HS-5 (cell line): Measurements from ENCODE around the gene HIVEP1.
"Not testable (repeated sequence)": the region's sequence is repeated elsewhere in the genome, so short reads cannot be mapped to it uniquely, and the experiment has no call there.

Experiments used
- DNase-seq: peaks from one replicate; pipeline ENCODE4 v3.0.0-alpha.2; 2012; ENCODE audit warnings: low read depth

Gene HIVEP1

DNA sequence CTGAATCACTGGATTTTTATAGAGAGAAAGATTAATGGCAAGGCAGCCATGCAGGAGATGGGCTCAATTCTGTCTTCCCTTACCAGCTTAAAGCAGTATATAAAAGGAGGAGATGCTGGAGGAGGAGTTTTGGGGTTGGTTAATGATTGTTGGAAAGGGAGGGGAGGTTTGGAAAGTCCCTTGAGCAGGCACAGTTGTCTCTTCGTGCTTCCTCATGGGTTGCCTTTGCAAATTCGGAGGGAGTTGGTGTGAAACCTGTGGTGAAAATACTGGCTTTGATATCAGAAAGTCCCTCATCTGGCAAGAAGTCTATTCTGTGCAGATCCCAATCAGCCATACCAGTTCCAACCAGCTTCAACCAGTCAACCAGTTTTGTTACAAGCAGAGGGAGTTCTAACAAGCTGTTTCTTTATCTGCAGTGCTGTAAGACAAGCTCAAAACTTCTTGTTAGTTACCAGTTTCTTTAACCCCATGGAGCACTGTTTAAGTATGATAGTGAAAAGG is 107.0 kb downstream of the HIVEP1 start:
- no peak for DNase-seq

DNA sequence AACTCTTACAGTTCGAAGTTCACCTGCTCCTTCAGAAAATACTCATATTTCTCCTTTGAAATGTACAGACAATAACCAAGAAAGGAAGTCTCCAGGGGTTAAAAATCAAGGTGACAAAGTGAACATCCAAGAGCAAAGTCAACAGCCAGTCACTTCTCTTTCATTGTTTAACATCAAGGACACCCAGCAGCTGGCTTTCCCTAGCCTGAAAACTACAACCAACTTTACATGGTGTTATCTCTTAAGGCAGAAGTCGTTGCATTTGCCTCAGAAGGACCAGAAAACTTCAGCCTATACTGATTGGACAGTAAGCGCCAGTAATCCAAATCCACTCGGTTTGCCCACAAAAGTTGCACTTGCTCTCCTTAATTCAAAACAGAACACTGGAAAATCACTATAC is 113.3 kb downstream of the HIVEP1 start:
- no peak for DNase-seq

DNA sequence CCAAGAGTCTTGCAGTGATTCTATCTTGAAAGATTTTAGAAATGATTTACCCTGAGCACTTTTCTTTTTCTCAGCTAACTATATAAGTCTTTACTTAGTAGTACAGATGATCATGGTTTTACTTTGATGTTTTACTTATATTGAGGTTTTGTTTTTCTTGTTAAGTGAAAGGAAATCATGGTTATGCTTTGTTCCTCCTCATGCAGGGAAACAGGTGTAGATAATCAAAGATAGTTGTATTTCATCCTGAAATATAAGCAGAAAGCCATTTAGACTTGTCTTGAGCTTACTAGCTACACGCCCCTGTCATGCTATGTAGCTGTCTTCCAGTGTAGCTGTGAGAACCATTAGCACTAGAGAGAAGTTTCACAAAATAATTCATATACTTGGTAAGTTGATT is 113.9 kb downstream of the HIVEP1 start:
- DNase-seq = no peak

DNA sequence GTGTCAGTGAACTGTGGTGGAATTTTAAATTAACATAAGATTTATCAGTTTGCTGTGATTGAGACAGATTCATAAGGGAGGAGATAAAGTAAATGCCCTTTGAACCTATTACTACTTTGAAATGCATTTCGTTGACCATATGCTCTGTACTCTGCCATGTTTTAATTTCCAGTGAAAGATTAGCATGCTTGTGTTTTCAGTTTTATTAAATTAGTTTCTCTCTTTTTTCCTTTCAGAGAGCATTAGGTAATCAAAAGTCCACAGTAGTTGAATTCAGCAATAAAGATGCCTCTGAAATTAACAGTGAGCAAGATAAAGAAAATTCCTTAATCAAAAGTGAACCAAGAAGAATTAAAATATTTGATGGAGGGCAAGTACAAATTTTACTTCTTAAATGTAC is 117.4 kb downstream of the HIVEP1 start:
- DNase-seq = no peak

DNA sequence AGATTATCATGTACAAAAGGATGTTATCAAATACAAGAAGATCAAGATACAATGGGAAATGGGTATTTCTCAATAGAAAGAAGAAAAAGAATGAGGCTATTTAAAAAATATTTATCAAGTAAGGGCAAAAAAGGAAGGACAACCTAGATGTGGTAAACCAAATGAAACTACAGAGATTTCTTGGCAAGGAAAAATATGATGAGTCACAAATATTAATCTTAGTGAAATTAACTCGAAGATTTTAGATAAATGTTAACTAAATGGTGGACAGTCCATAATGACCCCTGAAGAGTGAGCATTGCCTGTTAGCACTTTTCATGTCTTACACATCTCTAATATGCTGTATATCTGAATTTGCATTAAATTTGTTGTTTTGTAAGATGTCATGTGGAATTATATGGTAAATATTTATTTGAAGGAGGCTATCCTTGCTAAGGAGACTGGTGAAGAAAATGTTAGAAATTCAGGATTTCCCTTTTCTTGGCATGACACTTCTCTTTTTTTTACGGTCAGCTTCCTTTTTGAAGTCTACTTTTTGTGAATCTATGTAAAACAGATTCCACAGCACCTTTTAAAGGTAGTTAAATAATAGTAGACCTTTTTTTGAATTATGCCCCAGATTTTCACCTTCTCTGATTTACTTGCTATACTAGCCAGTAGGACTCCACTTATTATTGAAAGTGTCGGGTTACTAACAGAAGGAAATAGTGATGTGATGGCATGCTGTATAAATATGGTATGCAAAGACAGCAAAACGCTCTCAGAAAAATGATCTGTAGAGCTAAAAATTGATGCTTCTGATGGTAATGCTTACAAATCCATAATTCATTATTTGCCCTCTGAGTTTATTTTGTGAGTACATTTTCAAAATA is 120.5 kb downstream of the HIVEP1 start:
- DNase-seq = no peak

DNA sequence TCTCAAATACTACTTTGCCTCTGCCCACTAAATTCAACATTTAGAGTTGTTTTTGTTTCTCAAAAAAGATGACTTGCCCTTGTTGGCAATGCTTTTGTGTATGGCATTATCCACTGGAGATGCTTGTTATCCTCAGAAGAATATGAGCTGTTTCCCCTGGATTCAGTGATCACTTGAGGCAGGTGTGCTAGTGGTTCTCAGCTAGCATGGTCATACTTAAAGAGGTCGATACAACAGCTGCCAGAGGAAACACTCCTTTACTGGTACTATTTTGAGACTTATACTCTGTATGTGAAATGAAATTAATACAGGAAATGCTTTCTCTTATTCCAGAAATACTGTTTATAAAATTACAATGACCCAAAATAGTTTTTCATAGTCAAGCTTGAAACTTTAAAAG is 122.5 kb downstream of the HIVEP1 start:
- DNase-seq = no peak

DNA sequence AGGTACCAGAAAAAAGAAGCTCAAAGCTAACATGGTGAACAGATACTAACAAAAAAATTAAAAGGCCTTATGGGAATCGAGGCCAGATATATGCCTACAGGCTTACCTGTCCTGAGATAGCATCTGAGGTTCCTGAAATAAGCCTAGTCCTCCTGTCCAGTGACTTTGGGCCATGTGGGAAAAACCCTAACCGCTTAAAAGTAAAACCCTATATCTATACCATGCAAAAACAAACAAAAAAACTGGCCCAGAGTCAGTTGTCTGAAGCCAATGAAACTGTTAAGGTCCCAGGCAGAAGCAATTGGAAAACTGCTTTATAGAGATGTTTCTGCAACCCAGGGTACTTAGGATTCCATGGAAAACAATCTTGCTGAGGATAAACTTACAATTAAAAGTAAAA is 122.9 kb downstream of the HIVEP1 start:
- no peak for DNase-seq

DNA sequence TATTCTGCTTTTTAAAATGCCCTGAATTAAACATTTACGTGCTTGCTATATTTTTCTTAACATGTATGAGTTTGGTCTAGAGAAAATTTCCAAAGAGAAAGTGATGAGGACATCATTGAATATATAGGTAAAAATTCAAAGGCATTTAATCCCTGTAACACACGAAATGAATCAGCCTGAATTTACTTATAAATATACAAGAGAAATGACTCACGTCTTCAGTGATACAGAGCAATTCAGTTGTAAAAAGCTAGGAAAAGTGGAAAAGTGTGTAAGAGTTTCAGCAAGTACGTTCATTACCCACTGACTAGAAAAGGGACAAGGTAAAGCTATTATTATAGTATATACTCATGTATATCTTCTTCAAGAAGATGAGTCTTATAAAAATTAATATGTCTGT is 124.8 kb downstream of the HIVEP1 start:
- DNase-seq = no peak

DNA sequence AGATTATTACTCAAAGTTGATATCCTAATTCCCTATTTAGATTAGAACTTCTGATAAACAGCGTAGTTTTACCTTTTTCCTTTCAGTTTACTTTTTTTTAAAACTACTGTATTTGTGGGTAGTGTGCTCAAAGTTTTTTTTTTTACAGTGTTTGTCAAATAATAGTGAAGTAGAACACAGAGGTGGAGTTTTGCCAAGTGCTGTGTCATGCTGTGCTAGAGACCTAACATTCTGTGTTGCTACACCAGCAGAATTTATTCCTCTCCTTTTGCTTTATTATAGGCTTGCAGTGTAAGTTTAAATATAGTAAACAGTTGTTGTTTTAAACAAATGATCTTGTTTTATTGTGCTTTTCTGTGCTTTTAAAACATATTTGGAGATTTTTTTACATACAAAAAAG is 125.4 kb downstream of the HIVEP1 start:
- no peak for DNase-seq

DNA sequence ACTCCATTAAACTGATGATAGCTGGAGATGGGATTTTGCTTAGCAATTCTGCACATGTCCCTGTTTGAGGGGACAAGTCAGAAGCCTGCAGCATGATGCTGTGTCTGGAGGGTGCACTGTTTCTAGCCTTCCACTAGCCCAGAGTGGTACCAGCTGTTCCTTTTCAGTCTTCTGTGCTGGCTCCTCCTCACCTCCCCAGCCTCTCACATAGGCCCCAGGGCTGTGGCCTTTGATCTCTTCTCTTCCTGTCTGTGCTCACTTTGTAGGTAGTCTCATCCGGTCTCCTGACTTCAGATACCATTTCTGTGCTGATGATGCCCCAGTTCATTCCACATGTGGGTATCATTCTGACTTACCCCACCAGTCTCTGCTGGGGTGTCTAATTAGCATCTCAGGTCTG is 126.3 kb downstream of the HIVEP1 start:
- no peak for DNase-seq

DNA sequence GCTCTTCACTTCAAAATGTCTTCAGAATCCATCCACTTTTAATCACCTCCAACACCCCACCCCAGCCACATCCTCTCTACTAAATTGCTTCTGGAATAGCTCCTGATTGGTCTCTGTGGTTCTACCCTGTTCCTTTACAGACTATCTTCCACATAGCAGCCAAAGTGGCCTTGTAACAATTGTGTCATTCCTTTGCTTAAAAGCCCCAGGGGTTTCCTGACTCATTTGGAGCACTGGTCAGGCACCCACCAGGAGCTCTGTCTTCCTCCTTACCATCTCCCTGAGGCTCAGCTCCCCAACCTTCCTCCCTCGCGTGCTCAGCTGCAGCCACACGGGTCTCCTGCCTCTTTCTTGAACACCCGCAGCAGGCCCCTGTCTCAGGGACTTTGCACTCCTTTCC is 126.8 kb downstream of the HIVEP1 start:
- no peak for DNase-seq

DNA sequence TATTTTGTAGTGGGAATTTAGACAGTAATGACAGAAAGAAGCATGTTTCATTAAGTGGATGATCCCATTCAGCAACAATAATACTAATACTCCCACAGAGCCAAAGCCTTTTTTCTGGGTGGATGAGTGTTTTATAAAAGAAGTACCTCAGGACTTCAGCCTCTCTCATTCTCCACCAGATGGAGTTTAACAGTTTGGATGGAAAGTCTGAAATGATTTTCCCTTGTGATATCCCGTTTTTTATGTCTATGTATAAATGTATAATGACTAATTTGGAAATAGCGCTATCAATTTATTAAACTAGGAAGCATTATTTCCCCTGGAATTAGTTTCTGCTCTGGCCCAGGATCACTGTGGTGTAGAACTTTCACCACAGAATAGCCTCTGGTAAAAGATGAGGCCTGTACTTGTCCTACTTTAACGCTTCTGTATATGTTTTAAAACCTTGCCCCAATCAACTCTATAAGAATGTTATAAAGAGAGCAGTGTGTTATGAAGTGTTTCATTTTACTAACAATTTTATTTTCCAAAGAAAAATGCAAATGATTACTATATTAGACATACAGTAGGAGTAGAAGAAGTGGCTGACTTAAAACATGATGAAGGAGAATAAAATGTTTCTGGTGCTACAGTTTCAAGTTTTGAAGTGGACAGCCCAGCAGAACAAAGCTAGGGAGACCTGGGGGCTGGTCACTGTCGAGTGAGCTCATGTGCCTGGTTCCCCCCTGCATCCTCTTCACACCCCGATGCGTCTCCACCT is 135.6 kb downstream of the HIVEP1 start:
- DNase-seq = no peak

DNA sequence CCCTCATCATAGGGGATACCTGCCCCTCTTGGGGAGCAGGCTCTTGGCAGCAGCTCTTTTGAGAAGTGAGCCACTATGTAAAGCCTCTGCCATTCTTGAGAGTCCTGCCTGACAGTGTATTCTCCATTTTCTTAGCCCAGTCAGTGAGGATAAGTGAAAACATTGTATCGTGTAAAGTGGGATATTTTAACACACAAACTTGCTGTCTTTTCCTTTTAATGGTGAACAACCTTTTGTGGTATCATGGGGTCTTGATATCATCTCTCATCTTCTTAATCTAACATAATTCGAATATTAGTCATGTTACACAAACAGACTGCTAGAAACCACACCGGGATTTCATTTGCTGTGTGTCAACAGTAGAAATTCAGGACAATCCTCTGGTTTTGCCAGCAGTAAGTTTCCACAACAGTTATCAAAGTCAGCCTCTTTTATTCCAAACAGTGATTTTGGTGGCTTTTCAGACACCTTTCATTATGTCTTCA is 136.2 kb downstream of the HIVEP1 start:
- peak; percentile 47 for DNase-seq

DNA sequence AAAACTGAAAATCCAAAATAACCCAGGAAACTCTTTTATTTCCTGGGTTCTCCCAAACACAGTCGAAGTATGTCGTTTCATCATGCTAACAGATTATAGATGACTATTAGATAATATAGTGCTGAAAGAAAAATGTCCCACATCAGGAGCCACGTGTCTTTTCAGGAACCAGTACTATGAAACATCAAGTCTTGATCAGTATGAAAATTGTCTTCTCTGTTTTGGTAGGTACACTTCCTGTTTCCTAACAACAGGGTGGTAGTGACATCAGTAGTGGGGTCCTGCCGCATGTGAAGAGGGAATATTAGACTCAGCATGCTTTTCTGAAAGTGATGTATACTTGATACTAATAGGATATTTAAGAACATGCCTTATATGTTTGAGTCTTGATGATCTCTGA is 136.7 kb downstream of the HIVEP1 start:
- DNase-seq = no peak

DNA sequence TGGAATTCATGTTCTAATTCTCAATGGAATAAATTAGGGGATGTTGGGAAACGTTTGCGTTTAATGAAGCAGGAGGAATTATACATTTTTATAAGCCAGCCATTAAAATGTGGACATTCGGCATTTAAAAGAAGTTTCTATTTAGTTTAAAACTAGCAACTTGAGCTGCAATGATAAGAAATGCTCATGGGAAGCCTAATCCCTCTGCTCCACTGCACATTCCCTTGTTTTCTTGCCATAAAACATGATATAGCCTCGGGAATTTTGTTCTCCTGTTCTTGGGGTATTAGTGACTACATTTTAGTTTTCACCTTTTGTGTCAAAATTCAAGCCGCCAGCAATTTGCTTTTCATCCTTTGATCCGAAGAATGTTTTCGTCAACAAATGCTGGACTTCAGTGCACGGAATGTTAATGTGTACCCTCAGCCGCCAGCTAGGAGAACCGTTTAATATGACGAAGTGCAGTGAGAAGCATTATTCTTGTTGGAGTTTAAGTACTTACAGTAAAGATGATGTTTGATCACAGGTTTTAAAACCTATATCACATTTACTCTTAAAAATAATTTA is 137.9 kb downstream of the HIVEP1 start:
- DNase-seq = no peak

DNA sequence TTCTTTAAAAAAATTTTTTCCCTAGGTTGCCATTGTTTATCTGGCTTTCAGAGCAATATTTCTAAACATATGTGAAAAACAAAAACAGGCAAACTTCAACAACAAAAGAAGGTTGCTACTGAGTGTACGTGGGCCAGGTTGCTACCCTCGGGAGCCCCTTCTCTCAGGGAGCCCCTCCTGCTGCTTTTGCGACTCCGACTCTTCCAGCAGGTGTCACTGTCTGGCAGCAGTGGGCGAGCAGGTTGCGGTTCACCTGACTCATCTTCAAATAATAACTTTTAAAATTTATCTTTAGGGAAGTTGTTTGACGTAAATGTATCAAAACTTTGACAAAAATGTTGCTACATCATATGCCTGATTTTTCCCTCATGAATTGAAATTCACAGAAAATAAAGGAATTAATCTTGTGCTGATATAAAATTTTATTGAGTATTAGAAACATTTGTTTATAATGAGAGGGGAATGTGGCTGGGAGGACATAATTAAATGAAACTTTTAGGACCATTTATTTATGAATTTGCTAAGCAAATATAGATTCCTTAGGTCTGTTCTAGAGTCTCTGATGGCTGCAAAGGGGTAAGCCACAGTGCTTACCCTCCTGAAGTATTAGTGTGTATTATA is 138.8 kb downstream of the HIVEP1 start:
- DNase-seq = no peak

DNA sequence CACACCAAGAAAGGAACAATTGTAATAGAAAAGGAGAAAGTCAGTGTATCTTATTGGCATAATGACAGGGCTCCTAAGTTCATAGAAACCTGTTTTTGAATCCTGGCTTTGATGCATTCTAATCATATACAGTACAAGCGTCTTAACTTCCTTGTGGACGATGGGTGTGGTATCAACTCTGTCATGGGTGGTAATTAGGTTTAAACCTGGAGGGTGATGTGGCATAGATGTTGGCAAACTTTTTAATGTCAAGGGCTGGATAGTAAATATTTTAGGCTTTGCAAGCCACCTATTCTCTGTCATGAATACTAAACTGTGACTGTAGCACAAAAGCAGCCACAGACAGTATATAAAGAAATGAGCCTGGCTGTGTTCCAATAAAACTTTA is 139.3 kb downstream of the HIVEP1 start:
- DNase-seq = no peak

DNA sequence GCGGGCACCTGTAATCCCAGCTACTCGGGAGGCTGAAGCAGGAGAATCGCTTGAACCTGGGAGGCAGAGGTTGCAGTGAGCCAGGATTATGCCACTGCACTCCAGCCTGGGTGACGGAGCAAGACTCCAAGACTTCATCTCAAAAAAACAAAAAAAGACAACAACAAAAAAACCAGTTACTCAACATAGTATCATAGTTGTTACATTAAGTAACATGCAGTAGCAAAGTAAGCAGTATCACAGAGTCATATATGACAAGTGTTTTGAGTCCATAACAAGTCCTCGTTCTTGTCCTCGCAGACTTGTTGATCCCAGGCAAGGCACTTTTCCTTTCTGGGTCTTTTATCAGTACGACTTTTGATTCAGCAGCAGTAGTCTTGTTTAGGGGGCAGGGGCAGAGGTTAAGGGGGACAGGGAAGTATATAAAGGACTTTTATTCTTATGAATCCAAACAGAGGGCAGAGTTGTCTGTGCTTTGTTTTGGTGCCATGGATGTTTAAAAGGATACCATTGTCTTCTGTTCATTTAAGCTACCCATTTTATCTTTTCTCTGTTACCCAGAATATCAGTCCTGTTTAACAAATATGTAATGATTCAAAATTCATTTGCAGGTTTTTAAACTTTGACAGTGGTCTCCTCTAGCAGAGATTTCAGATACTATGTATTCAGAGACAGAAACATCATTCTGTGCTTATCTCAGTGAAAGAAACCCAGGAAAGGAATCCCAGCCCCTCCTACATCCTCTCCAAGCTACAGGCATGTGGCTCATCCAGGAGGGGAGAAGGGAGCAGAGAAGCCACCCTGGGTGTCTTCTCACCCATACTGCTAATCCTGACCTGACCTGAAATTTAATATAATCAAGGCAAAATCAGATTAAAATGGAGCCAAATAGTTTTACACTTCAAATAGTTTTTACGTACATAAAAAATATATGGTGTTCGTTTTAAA is 140.2 kb downstream of the HIVEP1 start:
- DNase-seq = no peak

DNA sequence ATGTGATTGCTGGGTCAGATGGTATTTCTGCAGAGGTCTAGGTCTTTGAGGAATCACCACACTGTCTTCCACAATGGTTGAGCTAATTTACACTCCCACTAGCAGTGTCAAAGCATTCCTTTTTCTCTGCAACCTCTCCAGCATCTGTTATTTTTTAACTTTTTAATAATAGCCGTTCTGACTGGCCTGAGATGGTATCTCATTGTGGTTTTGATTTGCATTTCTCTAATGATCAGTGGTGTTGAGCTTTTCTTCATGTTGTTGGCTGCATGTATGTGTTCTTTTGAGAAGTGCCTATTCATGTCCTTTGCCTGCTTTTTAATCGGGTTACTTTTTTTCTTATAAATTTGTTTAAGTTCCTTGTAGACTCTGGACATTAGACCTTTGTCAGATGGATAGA is 143.7 kb downstream of the HIVEP1 start:
- not testable (repeated sequence) for DNase-seq

DNA sequence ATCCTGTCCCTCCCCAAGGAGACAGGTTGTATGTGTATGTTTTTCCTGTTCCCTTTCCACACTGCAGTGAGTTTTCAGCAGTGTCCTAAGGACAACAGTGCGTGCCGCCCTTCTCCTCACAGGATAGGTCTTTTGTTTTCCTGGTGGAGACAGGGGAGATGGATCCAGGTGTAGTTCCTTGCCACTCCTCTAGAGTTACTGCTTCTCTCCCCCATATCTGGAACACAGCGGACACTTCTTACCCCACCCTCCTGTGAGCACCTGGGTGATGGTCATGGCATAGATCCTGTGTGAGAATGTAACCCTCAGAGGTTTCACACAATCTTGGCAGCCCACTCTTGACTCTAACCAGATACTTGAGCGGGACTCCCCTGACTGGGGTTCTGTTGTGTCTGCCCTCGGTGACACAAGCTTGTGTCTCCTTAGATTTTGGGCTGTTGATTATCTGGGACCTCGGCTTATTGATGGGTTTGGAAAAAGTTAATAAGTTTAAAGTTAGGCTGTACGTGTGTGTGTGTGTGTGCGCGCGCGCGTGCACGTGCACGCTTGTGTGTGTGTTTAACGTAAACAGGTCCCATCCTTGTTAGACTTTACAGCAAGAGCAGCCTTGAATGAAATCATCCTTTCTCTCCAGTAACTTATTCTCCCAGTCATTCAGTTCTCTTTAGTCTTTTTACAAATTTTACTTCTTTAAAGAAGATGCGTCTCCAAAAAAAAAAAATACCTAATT is 146.7 kb downstream of the HIVEP1 start:
- DNase-seq = no peak

DNA sequence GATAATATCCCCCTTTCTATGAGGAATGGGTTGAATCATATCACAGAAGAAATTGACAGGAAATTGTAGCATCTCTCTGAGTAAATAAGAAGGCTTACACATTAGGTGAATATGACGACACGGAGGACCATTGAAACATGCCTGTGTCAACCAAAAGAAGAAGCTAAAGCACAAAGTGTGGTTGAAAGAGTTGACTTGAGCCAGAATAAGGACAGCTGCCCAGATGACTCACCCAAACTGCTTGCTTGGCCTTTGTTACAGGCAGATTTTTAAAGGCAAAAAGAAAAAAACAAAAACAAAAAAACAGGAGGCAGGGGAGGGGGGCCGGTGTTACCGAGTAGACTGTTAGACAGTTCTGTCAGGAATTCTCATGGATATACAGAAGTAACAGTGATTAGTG is 148.2 kb downstream of the HIVEP1 start:
- no peak for DNase-seq
